Neural progenitor cell (in vitro differentiated cells): Measurements from ENCODE around the gene LRRC19.

Source experiments
- CTCF ChIP-seq: fragments of 200-600 bp; sonication (generic); IDR thresholded peaks from 2 replicates; pipeline ENCODE4 v1.5.1; 2017; ENCODE audit warnings: antibody characterized with exemption, mild to moderate bottlenecking
- EZH2 ChIP-seq: fragments of 200-600 bp; sonication (generic); IDR thresholded peaks from 2 replicates; pipeline ENCODE4 v1.6.1; 2017; ENCODE audit warnings: antibody characterized with exemption, mild to moderate bottlenecking, moderate library complexity
- EZH2phosphoT487 ChIP-seq: fragments of 200-600 bp; sonication (generic); IDR thresholded peaks from 2 replicates; pipeline ENCODE4 v1.6.1; 2017; ENCODE audit warnings: antibody characterized with exemption

DNA sequence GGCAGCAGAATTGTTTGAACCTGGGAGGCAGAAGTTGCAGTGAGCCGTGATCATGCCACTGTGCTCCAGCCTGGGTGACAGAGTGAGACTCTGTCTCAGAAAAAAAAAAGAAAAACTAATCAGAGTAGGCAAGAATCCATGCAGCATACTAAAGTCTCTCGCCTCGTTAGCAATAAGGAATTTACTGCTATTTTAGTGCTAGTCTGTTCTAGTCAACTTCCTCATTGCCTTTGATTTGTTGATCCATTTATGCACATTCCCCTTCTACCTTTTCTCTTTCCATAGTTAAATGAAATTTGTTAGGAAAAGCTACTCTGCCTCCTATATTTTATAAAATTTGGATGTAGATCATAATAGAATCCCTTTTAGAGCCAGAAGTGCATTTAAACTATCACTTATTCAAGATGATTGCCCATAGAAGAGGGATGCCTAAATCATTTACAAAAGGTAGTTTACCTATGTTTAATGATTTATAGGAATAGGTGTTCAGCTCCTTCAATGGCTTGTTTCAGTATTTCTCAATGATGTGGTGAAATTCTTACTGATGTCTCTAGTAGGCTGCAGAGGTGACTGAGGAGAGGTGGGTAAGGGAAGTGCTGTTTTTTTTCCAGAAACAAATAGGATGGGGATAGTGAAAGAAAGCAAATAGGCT is 1.9 kb downstream of the LRRC19 start:
- TF ChIP-seq CTCF (no peak), EZH2phosphoT487 (no peak), EZH2 (no peak)
